Gastroesophageal sphincter (tissue), 4 donors: ENCODE data around the gene FH. TPM values are rescaled to one million over a fixed set of nuclear protein-coding genes. Genes with fewer than 3 reads are reported as not detected.

Source experiments
- ATAC-seq: fragments of 150-250 bp; one replicate; pipeline ENCODE4 v1.9.1; 2016; ENCODE audit warnings: mild to moderate bottlenecking, moderate library complexity
- H3K27ac ChIP-seq, 4 donors: fragments of 200-600 bp; sonication (generic) in 3 of 4; 1 replicate in 3 of 4; 2 replicates in 1 of 4; pipeline ENCODE4 v1.5.1; 2016 to 2019
- H3K27me3 ChIP-seq: fragments of 200-600 bp; sonication (generic); one replicate; pipeline ENCODE4 v1.5.1; 2019
- H3K36me3 ChIP-seq, 2 donors: fragments of 200-600 bp; sonication (generic); one replicate each; pipeline ENCODE4 v1.5.1; 2019; ENCODE audit warnings: control low read depth in 1 of 2
- H3K4me1 ChIP-seq, 3 donors: fragments of 200-600 bp; sonication (generic); 1 replicate in 2 of 3; 2 replicates in 1 of 3; pipeline ENCODE4 v1.5.1; 2016 to 2019; ENCODE audit warnings: control low read depth in 2 of 3
- H3K4me3 ChIP-seq, 2 donors: fragments of 200-600 bp; sonication (generic); one replicate each; pipeline ENCODE4 v1.5.1; 2019; ENCODE audit warnings: mild to moderate bottlenecking in 1 of 2, moderate library complexity in 1 of 2
- H3K9me3 ChIP-seq, 3 donors: fragments of 200-600 bp; sonication (generic); one replicate each; pipeline ENCODE4 v1.5.1; 2017 to 2019; ENCODE audit warnings: control low read depth in 2 of 3
- CTCF ChIP-seq, 4 experiments: fragments of 200-600 bp in 2 of 4; fragments of 450-650 bp in 2 of 4; sonication (generic) in 1 of 4; IDR thresholded peaks; one replicate each; pipeline ENCODE4 v1.5.1; 2017 to 2019; ENCODE audit warnings: antibody characterized with exemption in 4 of 4, mild to moderate bottlenecking in 2 of 4, moderate library complexity in 2 of 4
- EP300 ChIP-seq: sonication (generic); formaldehyde crosslinking; IDR thresholded peaks from one replicate; pipeline ENCODE4 v1.6.1; 2017; ENCODE audit warnings: antibody characterized with exemption, mild to moderate bottlenecking
- POLR2A ChIP-seq, 2 donors: fragments of 450-650 bp; IDR thresholded peaks; one replicate each; pipeline ENCODE4 v1.6.1; 2017; ENCODE audit warnings: antibody characterized with exemption in 2 of 2, mild to moderate bottlenecking in 2 of 2, moderate library complexity in 1 of 2
- POLR2AphosphoS5 ChIP-seq: sonication (generic); formaldehyde crosslinking; IDR thresholded peaks from one replicate; pipeline ENCODE4 v1.6.1; 2017; ENCODE audit warnings: antibody characterized with exemption
- WGBS, 2 donors: methylation state at CpG; one replicate each; pipeline ENCODE4 v1.1.5; 2018; ENCODE audit warnings: low coverage in 1 of 2; 5-methylcytosine and 5-hydroxymethylcytosine counted together
- total RNA-seq, 4 donors: library from RNA; depleted of rRNA; stranded (reverse); fragments of >200 nt; gene quantifications; one replicate each; pipeline ENCODE4 v1.1.0, GENCODE V29; 2016

The FH gene
- total RNA-seq, 4 donors from 2014 or later = 61.4 to 96.5 (median 72.8) TPM

GRCh38 chr1:241507189-241507863 is 12.2 kb downstream of the FH start:
- Histone ChIP-seq H3K4me1 (no peaks in the 10 kb centered on the region), H3K36me3 (peaks cover 5 to 100% of the 10 kb centered on the region in 2 donors), H3K4me3 (no peak overlapping the region), H3K27me3 (no peaks in the 10 kb centered on the region), H3K9me3 (no peaks in the 10 kb centered on the region), H3K27ac (no peak overlapping the region)
- ATAC-seq = no peak
- TF ChIP-seq CTCF (IDR thresholded peaks at IDR 0.05) (no peak), POLR2AphosphoS5 (no peak), EP300 (no peak), POLR2A (IDR thresholded peaks at IDR 0.05) (no peak)
- WGBS, 2 donors = 84 to 88% methylated on average over 2 of the region's 2 CpGs

GRCh38 chr1:241503444-241503843 is 16.1 kb downstream of the FH start:
- Histone ChIP-seq H3K27me3 (no peaks in the 10 kb centered on the region), H3K36me3 (peaks cover 3 to 100% of the 10 kb centered on the region in 2 donors), H3K4me3 (no peak overlapping the region), H3K4me1 (no peaks in the 10 kb centered on the region), H3K9me3 (no peaks in the 10 kb centered on the region), H3K27ac (no peak overlapping the region)
- WGBS, 2 donors = 91 to 93% methylated on average over 5 to 6 of the region's 6 CpGs
- TF ChIP-seq POLR2A (IDR thresholded peaks at IDR 0.05) = no peak
- TF ChIP-seq POLR2AphosphoS5 = no peak
- no peak for TF ChIP-seq EP300
- no peak for TF ChIP-seq CTCF (IDR thresholded peaks at IDR 0.05)
- ATAC-seq = no peak

- Histone ChIP-seq H3K27me3 (no peaks in the 10 kb centered on the region), H3K27ac (no peak overlapping the region), H3K9me3 (no peaks in the 10 kb centered on the region), H3K4me1 (no peaks in the 10 kb centered on the region), H3K4me3 (no peak overlapping the region), H3K36me3 (peaks cover 5 to 100% of the 10 kb centered on the region in 2 donors)
- 78 to 84% methylated on average over 2 of the region's 2 CpGs for WGBS, 2 donors
- no peak for TF ChIP-seq EP300
- no peak for TF ChIP-seq CTCF (IDR thresholded peaks at IDR 0.05)
- no peak for TF ChIP-seq POLR2AphosphoS5
- no peak for TF ChIP-seq POLR2A (IDR thresholded peaks at IDR 0.05)
- ATAC-seq = no peak
Measured at GRCh38 chr1:241499910-241500309, 19.6 kb downstream of the FH start.

GRCh38 chr1:241495741-241496140 is 23.8 kb downstream of the FH start:
- ATAC-seq = no peak
- TF ChIP-seq CTCF (IDR thresholded peaks at IDR 0.05) (no peak), POLR2AphosphoS5 (no peak), EP300 (no peak), POLR2A (IDR thresholded peaks at IDR 0.05) (no peak)

GRCh38 chr1:241488739-241489138 is 30.8 kb downstream of the FH start:
- Histone ChIP-seq H3K36me3 (peaks cover 0 to 6% of the 10 kb centered on the region in 2 donors), H3K4me3 (no peak overlapping the region), H3K9me3 (no peaks in the 10 kb centered on the region), H3K27ac (no peak overlapping the region), H3K27me3 (no peaks in the 10 kb centered on the region), H3K4me1 (no peaks in the 10 kb centered on the region)
- ATAC-seq = no peak
- TF ChIP-seq POLR2A (IDR thresholded peaks at IDR 0.05) (no peak), EP300 (no peak), POLR2AphosphoS5 (no peak), CTCF (IDR thresholded peaks at IDR 0.05) (no peak)
- 100% methylated on average over 1 of the region's 1 CpG for WGBS, 2 donors

More at GRCh38 chr1:241495741-241496140, 23.8 kb downstream of the FH start:
- Histone ChIP-seq H3K36me3 (peaks cover 5 to 76% of the 10 kb centered on the region in 2 donors), H3K9me3 (no peaks in the 10 kb centered on the region), H3K27ac (no peak overlapping the region), H3K27me3 (no peaks in the 10 kb centered on the region), H3K4me3 (no peak overlapping the region), H3K4me1 (no peaks in the 10 kb centered on the region)
- WGBS, 2 donors = 88% methylated on average over 4 of the region's 5 CpGs; no CpG with 5 or more reads in 1 of the 2 donors
